Stimulated activated naive CD4-positive, alpha-beta T cell treated with Interleukin-2 at 50 U/mL for 16 hours (primary cell): ENCODE results near the gene ZNRF4.
A peak's percentile ranks its signal among the peaks of the same experiment; 100 is the strongest.
"Not testable (repeated sequence)": the region's sequence is repeated elsewhere in the genome, so short reads cannot be mapped to it uniquely, and the experiment has no call there.

Experiments used
- DNase-seq: peaks from one replicate; lab custom pipeline; 2025; lab: John Stamatoyannopoulos, UW

Gene ZNRF4, protein sequence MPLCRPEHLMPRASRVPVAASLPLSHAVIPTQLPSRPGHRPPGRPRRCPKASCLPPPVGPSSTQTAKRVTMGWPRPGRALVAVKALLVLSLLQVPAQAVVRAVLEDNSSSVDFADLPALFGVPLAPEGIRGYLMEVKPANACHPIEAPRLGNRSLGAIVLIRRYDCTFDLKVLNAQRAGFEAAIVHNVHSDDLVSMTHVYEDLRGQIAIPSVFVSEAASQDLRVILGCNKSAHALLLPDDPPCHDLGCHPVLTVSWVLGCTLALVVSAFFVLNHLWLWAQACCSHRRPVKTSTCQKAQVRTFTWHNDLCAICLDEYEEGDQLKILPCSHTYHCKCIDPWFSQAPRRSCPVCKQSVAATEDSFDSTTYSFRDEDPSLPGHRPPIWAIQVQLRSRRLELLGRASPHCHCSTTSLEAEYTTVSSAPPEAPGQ

DNA sequence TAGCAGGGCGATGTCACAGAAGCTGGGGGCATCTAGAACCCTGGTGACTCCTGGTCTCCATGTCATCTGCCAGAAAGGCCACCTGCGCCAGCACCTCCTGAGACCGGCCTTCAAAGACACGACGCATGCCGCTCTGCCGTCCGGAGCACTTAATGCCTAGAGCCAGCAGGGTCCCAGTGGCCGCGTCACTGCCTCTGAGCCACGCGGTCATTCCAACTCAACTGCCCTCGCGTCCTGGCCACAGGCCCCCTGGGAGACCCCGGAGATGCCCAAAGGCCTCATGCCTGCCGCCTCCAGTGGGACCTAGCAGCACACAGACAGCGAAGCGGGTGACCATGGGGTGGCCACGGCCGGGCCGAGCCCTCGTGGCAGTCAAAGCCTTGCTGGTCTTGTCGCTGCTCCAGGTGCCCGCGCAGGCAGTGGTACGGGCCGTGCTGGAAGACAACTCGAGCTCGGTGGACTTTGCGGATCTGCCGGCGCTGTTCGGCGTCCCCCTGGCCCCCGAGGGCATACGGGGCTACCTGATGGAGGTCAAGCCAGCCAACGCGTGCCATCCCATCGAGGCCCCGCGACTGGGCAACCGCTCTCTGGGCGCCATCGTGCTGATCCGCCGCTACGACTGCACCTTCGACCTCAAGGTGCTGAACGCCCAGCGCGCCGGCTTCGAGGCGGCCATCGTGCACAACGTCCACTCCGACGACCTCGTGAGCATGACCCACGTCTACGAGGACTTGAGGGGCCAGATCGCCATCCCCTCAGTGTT lies at the start of gene ZNRF4:
ZNRF4 (plus strand) TSS at position 51 of the 763 bp plus-strand sequence; CDS start at position 126, 75 bp downstream.
- no peak for DNase-seq

DNA sequence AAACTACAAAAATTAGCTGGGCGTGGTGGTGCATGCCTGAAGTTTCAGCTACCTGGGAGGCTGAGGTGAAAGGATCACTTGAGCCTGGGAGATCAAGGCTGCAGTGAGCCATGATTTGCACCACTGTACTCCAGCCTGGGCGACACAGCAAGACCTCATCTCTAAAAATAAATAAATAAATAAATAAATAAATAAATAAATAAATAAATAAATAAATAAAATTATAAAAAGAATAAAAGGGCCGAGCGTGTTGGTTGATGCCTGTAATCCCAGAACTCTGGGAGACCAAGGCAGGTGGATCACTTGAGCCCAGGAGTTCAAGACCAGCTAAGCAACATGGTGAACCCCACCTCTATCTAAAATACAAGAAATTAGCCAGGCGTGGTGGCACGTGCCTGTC lies 49.0 kb upstream of the ZNRF4 start:
- not testable (repeated sequence) for DNase-seq

- no peak for DNase-seq
These were observed 48.4 kb upstream of the ZNRF4 start for GRCh38 chr19:5406816-5407215.

DNA sequence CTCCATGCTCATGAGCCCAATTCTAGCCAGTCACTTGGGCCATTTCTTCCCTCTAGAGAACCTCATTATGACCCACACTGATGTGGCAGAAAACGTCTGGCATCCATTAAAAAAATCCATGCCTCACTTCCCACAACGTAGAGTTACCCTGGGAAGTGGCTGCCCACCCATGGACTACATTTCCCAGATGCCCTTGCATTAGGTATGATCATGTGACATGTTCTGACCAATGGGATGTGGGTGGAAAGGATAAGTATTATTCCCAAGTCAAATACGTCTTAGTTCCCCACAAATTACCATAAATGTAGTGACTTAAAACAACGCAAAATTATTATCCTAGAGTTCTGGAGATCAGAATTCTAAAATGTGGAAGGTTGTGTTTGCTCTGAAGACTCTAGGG lies 47.9 kb upstream of the ZNRF4 start:
- no peak for DNase-seq

GRCh38 chr19:5417495-5418436 lies 37.5 kb upstream of the ZNRF4 start:
- DNase-seq = no peak

DNA sequence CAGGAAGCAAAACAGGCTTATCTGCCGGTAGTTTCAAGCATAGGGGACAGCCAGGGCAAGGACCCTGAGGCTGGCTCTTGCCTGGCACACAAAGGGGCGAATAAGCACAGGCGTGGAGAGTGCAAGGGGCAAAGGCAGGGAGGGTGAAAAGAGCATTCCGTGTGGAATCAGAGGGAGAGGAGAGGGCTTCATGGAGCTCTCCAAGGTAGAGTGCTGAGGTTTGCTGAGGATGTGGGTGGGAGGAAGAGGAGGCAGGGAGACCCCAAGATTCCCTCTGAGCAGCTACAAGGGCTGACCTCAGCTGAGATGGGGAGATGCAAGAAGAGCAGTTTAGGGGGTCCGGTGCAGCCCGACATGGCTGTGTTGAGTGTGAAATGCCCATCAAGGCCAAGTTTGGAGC lies 36.5 kb upstream of the ZNRF4 start:
- no peak for DNase-seq

DNA sequence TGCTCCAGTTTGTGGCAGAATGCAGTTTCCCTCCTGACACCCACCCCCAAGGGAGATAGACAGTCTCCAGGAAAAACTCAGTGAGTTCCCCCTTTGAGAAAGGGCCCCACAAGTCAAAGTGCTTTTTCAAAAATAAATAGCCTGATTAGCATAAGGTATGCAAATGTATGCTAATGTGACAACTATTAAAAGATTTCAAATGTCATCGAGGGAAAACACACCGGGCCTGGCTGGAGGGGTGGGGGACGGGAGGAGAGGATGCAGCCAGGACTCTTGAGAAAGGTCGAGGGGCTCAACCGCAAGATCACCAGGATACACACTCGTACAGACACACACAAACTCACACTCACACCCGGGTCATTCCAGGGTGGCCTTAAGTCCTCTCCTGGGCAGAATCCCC lies 34.3 kb upstream of the ZNRF4 start:
- no peak for DNase-seq

DNA sequence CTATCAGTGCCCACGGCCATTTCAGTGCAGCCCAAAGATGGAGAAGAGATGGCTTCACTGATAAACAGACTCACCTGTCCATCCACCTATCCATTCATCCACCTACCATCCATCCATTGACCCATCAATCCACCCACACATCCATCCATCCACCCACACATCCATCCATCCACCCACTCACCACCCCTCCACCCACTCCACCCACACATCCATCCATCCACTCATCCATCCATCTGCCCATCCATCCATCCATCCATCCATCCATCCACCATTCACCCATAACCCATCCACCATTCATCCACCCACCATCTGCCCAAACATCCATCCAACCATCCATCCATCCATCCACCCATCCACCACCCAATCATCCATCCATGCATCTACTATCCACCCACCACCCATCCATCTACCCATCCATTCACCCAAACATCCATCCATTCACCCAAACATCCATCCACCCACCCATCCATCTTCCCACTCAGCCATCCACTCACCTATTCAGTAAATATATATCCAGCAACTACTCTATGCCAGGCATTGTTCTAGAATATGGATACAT lies 31.6 kb upstream of the ZNRF4 start:
- DNase-seq = no peak

DNA sequence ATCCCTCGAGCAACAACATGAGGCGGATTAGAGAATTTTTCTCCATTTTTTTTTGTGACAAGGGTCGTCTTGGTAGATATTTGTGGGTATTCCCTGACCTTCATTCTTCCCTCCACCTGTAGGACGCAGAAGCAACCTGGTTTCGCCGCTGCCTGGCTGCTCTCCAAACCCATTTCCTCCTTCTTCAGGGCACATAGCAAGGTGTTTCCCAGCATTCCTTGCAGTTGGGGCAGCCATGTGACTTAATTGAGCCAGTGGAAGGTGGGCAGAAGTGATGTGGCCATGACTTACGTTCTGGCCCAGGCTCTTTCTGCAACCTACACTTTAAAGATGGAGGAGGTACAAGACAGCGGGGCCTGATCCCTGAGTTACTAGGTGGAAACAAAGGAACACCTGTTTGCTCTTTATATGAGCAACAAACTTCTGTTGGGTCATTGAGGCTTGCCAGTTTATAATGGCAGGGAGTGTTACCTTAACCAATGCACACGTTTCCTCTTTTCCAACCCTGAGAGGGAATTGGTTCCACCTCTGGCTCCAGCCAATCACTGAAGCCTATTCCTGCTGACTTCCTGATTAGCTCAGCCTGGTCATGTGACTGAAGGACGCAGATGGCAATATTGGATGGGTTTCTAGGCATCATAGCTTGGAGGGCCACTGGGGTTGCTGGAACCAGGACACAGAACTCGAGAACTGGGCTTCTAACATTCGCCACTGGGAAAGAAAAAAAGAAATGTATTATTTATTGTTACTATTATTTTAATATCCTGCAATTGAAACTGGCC lies 30.8 kb upstream of the ZNRF4 start:
- no peak for DNase-seq

DNA sequence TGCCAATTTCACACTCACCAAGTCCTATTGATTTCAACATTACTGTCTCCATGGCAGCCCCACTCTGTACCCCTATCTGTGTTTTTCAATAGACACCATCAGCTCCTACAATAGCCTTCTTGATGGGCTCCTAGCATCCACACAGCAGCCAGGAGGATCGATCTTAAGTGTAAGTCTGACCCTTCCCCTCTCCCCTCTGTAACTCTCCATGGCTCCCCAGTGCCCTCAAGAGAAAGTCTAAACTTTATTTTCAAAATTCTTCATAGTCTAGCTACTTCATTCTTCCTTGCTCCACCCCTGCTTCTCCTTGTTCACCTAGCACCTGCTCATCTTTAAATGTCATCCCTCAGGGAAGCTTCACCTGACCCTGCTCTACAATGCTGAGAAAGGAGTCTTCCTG lies 30.0 kb upstream of the ZNRF4 start:
- no peak for DNase-seq

DNA sequence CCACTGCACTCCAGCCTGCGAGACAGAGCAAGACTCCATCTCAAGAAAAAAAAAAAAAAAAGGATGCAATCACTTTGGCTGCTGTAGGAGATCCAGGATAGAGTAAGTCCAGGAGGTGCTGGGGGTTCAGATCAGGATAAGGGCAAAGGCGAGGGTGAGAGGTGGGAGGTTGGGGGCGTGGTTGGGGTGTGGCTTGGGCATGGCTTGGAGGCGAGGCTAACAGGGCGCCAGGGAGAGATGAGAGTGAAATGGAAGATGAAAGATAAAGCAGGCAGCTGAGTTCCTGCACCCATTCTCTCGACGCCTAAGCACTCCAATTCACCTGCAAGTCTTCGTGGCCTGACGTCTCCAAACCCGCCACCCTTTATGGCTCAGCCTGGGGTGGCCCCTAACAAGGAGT lies 25.0 kb upstream of the ZNRF4 start:
- DNase-seq = no peak

GRCh38 chr19:5432687-5433086 lies 22.5 kb upstream of the ZNRF4 start:
- DNase-seq = no peak

DNA sequence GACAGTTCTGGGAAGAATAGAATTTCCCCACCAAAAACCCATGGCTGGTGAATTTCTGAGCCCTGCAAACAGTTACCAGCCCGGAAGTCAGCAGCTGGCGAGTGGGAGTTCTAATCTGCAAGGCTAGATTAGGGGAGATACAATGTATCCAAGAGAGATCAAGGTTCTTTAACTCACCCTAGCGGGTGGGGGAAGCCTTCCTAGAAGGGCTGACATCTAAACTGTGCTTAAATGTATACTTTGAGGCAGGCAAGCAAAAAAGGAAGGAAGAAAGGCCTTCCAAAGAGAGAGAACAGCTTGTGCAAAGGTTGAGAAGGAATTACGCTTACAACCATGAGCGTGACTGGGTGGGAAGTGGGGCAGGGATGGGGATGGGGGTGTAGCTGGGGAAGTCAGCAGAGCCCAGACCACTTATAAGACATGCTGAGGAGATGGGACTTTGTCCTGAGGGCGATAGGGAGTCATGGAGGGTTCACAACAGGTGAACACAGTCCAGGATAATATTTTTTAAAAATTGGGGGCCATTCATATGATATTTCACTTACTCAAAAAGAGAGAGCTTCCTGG lies 20.8 kb upstream of the ZNRF4 start:
- DNase-seq = no peak

DNA sequence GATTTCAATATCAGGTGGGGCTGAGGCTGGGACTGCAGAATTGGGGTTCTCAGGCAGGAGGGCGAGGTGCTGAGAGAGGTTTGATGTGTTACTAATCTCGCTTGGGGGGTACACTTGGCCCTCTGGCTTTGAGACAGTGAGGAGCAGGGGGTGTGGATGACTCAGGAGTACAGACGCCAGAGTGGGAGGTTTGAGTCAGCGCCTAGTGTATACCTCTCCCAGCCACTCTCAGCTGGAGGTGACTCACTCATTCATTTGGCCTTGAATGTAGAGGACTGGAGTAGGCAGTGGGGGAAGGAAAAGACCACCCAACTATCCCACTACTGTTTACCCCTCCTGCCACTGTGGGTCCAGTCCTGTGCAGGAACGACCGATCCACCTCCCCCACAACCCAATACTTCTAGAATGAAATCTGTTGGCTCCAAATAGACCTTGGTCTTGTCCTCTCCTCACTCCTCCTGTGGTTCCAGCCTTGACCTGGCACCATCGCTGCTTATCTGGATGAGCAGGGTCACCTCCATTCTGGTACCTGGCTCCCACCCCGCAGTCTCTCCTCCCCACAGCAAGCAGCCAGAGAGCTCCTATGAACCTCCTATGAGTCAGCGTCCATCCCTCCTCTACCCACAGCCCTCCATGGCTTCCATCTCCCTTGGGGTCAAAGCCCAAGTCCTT lies 20.1 kb upstream of the ZNRF4 start:
- DNase-seq = peak; percentile 24

DNA sequence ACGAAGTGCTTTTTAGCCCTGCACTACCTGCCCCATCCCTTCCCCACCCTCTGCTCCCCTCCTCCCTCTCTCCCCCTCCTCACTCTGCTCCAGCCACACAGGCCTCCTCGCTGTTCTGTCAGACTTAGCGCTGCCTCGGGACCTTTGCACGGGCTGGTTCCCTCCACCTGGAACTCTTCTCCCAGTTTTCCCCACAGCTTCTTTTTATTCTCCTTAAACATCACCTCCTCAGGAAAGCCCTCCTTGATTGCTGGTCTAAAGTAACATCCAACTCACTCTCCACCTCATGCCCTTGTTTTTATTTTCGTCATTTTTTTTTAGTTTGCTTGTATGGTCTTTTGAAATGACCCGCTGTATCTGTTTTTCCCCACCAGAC lies 19.6 kb upstream of the ZNRF4 start:
- no peak for DNase-seq

- DNase-seq = no peak
These were observed 18.9 kb upstream of the ZNRF4 start for GRCh38 chr19:5436106-5436947.

DNA sequence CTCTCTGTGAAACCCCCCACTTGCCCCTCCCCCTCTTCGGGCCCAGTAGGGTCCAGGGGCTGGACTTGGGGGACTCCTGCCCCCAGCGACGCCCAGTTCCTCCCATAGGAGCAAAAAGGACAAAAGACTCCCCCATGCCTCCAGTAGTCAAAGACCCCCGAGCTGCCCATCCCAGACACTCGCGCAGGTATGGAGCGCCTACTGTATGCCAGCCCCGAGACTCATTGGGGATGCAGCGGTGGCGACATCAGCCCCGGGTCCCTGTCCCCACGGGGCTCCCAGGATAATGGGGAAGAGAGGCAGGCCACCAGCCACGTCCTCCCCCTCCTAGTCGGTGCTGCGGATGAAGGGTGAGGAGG lies 18.3 kb upstream of the ZNRF4 start:
- DNase-seq = no peak

GRCh38 chr19:5438756-5439155 lies 16.5 kb upstream of the ZNRF4 start:
- not testable (repeated sequence) for DNase-seq

- no peak for DNase-seq
These were observed 15.8 kb upstream of the ZNRF4 start for GRCh38 chr19:5439452-5439851.
